ENCODE results near the gene AGK. TPM values are rescaled to one million over a fixed set of nuclear protein-coding genes. Genes with fewer than 3 reads are reported as not detected.

The AGK gene
- total and polyA plus RNA-seq, 2 donors (not counting 1 experiment from before 2014, with no cell fraction given) = 12.8 to 26.1 TPM

- intact Hi-C loops (cut with micrococcal nuclease) = no loop called here
- ATAC-seq (ENCODE audit: low read depth) (no peak), DNase-seq (no peak)
- ChIA-PET POLR2A (no interaction called here), CTCF (interaction anchor here (1.1 to 1.3 kb wide), 2 partner anchors 23 to 31 kb away, joined by 3 to 5 read pairs; partner anchors contain the start of gene WEE2)
- H3K27ac Mint-ChIP-seq = no peak overlapping the region
- no peak overlapping the region for H3K4me3 ChIP-seq (ENCODE audit: control extremely low read depth in 1 of 5, extremely low read depth in 1 of 5, insufficient read depth in 1 of 5, low read depth in 2 of 5, low read length in 4 of 5)
- peaks cover 56% of the 10 kb centered on the region for H4K20me1 ChIP-seq (ENCODE audit: control insufficient read depth, insufficient read depth, low read length, poor library complexity, severe bottlenecking)
- H3K4me3 Mint-ChIP-seq = no peak overlapping the region
- H3K9ac ChIP-seq (ENCODE audit: low read length) = no peak overlapping the region
- H3K4me2 ChIP-seq (replicated peaks; ENCODE audit: low read depth, low read length, poor library complexity, severe bottlenecking) = no peak overlapping the region
- H3K9me3 Mint-ChIP-seq (ENCODE audit: insufficient read depth) = no peaks in the 10 kb centered on the region
- peaks cover 7% of the 10 kb centered on the region for H3K4me1 Mint-ChIP-seq
- H3K27me3 ChIP-seq (replicated peaks in 1 of 4; ENCODE audit: control extremely low read depth in 1 of 4, control insufficient read depth in 3 of 4, insufficient read depth in 4 of 4, low read length in 3 of 4) = no peaks in the 10 kb centered on the region
- TF ChIP-seq CTCF (IDR thresholded peaks at IDR 0.05) (no peak), EZH2 (IDR thresholded peaks at IDR 0.05; ENCODE audit: borderline replicate concordance, insufficient read depth, low read depth, low read length, poor library complexity, severe bottlenecking) (no peak)
- no peaks in the 10 kb centered on the region for H3K27me3 Mint-ChIP-seq
- no peak overlapping the region for H2AFZ ChIP-seq (ENCODE audit: insufficient read depth, low read depth, low read length, poor library complexity, severe bottlenecking)
- H3K36me3 ChIP-seq (replicated peaks in 1 of 2; ENCODE audit: control extremely low read depth in 1 of 2, control insufficient read depth in 1 of 2, extremely low read depth in 1 of 2, insufficient read depth in 2 of 2, low read length in 1 of 2) = peaks cover 4 to 40% of the 10 kb centered on the region in 2 experiments
- no peak overlapping the region for H3K27ac ChIP-seq (ENCODE audit: low read length in 2 of 2)
- H3K4me1 ChIP-seq (ENCODE audit: control insufficient read depth in 2 of 2, insufficient read depth in 2 of 2, low read length in 2 of 2) = no peaks in the 10 kb centered on the region
- H3K79me2 ChIP-seq (ENCODE audit: control insufficient read depth, insufficient read depth, low read length) = peaks cover 24% of the 10 kb centered on the region
- 96% methylated on average over 27 of the region's 27 CpGs for WGBS (ENCODE audit: insufficient coverage)
- H3K9me3 ChIP-seq (ENCODE audit: control extremely low read depth in 1 of 3, control insufficient read depth in 2 of 3, insufficient read depth in 1 of 3, low read length in 2 of 3) = no peaks in the 10 kb centered on the region
Observed at GRCh38 chr7:141685285-141686023, 134.2 kb downstream of the AGK start.

GRCh38 chr7:141686074-141686473 is 134.9 kb downstream of the AGK start:
- Histone ChIP-seq H3K4me2 (replicated peaks; ENCODE audit: low read depth, low read length, poor library complexity, severe bottlenecking) (no peak overlapping the region), H3K27ac (ENCODE audit: low read length in 2 of 2) (no peak overlapping the region), H3K36me3 (replicated peaks in 1 of 2; ENCODE audit: control extremely low read depth in 1 of 2, control insufficient read depth in 1 of 2, extremely low read depth in 1 of 2, insufficient read depth in 2 of 2, low read length in 1 of 2) (peaks cover 4 to 37% of the 10 kb centered on the region in 2 experiments), H3K4me3 (ENCODE audit: control extremely low read depth in 1 of 5, extremely low read depth in 1 of 5, insufficient read depth in 1 of 5, low read depth in 2 of 5, low read length in 4 of 5) (no peak overlapping the region), H2AFZ (ENCODE audit: insufficient read depth, low read depth, low read length, poor library complexity, severe bottlenecking) (no peak overlapping the region), H3K4me1 (ENCODE audit: control insufficient read depth in 2 of 2, insufficient read depth in 2 of 2, low read length in 2 of 2) (no peaks in the 10 kb centered on the region), H3K27me3 (replicated peaks in 1 of 4; ENCODE audit: control extremely low read depth in 1 of 4, control insufficient read depth in 3 of 4, insufficient read depth in 4 of 4, low read length in 3 of 4) (no peaks in the 10 kb centered on the region), H3K9ac (ENCODE audit: low read length) (no peak overlapping the region), H4K20me1 (ENCODE audit: control insufficient read depth, insufficient read depth, low read length, poor library complexity, severe bottlenecking) (peaks cover 63% of the 10 kb centered on the region), H3K9me3 (ENCODE audit: control extremely low read depth in 1 of 3, control insufficient read depth in 2 of 3, insufficient read depth in 1 of 3, low read length in 2 of 3) (no peaks in the 10 kb centered on the region), H3K79me2 (ENCODE audit: control insufficient read depth, insufficient read depth, low read length) (peaks cover 30% of the 10 kb centered on the region)
- peaks cover 7% of the 10 kb centered on the region for H3K4me1 Mint-ChIP-seq
- ATAC-seq (ENCODE audit: low read depth) = no peak
- H3K27me3 Mint-ChIP-seq = no peaks in the 10 kb centered on the region
- H3K27ac Mint-ChIP-seq = no peak overlapping the region
- no peak overlapping the region for H3K4me3 Mint-ChIP-seq
- H3K9me3 Mint-ChIP-seq (ENCODE audit: insufficient read depth) = no peaks in the 10 kb centered on the region
- POLR2A ChIA-PET = no interaction called here
- no CpG with 5 or more reads among the region's 3 CpGs for WGBS (ENCODE audit: insufficient coverage)
- TF ChIP-seq CTCF (IDR thresholded peaks at IDR 0.05) (no peak), EZH2 (IDR thresholded peaks at IDR 0.05; ENCODE audit: borderline replicate concordance, insufficient read depth, low read depth, low read length, poor library complexity, severe bottlenecking) (no peak)
- CTCF ChIA-PET = interaction anchor here (1.1 to 1.3 kb wide), 2 partner anchors 22 to 32 kb away, joined by 3 to 5 read pairs; partner anchors contain the start of gene WEE2
- intact Hi-C loops (cut with micrococcal nuclease) = no loop called here
- DNase-seq = no peak
